HG03442 (cell line): ENCODE measurements around the gene UBQLN4.

ENCODE experiments used
- ATAC-seq: cut with Tn5 transposase; IDR thresholded peaks from one replicate; pipeline ENCODE4 v1.9.1; 2021; ENCODE audit warnings: mild to moderate bottlenecking, moderate library complexity; ENCODE audit not compliant: unreplicated experiment

Gene UBQLN4

GRCh38 chr1:156020293-156021092, 33.1 kb downstream of the UBQLN4 start, which contains the start of gene SSR2:
Gene SSR2, minus strand, starts transcription at chr1:156020951. Its CDS starts 784 bp downstream, at chr1:156020167.
- ATAC-seq, result peak; percentile 85

DNA sequence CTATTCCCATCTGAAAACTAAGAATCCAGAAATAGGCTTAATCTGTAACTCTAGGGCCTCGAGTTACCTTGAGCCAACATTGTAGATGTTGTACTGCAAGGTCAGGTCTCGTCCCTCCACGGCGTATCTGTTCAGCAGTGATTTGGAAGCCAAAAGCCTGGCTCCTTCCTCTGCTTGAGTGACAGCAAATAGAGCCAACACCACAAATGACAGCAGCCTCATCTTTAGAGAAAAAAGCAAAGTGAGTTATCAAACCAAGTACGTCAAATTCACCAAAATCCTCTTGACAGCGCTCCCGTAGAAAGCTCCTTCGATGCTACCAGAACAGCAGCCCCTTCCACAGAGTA, 33.7 kb downstream of the UBQLN4 start:
- no peak for ATAC-seq

DNA sequence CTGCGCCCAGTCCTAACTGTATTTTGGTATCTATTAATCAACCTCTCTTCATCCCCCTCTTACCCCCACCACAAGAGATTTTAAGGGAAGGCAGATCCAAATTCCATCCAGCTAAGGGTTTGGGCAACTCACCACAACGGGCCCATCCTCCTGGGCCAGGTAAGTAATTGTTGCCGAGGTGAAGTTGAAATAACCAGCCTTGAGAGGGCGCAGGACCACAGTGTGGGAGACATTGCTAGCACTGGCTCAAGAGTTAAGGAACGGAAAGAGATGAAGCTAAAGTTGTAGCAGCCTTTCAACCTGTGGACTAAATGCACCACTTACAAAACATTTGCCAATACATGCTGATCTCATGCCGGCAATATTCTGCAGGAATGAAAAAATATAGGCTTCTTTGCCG, 38.8 kb downstream of the UBQLN4 start:
- no peak for ATAC-seq

- ATAC-seq, result no peak
Measured at GRCh38 chr1:156012051-156012817, 41.4 kb downstream of the UBQLN4 start.

DNA sequence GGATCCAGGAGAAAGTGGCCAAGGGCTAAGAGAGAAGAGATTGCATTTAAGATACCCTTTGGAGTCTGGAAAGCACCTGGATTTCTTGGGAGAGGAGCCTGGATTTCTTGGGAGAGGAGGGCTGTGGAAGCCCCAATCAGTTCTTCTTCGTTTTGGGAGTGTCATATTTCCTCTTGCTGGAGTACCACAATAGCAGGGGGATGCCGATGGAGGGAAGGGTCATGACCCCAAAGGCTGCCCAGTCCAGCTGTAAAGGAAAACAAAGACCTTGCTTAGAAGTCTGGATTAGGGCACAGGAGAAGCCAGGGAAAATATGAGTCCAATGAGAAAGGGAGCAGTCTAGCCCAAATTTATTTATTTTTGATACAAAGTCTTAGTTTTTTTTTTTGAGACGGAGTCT, 44.2 kb downstream of the UBQLN4 start:
- ATAC-seq, result no peak

DNA sequence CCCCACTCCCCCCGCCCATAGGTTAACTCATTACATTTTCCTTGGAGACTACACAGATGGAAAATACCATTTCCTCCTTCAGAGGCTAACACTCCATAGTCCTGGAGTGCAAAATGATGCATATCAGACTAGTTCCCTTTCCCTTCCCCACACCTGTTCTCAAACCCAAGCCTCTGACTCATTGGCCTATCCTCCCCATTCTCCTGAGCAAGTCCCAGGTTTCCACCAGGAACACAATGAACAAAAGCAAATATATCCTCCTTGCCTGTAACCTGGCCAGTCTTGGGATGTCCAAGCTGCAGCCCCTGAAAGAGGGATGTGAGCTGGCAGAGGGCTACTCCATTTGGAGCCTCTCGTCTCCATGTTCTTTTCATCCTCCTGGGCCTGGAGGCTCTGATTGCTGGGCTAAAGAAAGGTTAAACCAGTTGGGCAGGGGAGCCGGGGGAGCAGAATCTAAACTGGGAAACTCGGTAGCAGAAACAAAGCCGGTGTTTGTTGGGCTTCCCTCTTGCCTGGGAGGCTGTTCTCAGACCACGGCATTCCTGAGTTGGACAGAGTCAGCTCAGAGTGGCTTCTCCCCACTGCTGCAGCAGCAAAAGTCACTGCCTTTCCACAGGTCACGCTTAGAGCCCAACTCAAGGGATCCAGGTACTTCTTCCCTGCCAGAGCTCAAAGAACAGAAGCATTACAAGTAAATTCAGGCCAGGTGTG, 46.8 kb downstream of the UBQLN4 start:
- ATAC-seq, result no peak

DNA sequence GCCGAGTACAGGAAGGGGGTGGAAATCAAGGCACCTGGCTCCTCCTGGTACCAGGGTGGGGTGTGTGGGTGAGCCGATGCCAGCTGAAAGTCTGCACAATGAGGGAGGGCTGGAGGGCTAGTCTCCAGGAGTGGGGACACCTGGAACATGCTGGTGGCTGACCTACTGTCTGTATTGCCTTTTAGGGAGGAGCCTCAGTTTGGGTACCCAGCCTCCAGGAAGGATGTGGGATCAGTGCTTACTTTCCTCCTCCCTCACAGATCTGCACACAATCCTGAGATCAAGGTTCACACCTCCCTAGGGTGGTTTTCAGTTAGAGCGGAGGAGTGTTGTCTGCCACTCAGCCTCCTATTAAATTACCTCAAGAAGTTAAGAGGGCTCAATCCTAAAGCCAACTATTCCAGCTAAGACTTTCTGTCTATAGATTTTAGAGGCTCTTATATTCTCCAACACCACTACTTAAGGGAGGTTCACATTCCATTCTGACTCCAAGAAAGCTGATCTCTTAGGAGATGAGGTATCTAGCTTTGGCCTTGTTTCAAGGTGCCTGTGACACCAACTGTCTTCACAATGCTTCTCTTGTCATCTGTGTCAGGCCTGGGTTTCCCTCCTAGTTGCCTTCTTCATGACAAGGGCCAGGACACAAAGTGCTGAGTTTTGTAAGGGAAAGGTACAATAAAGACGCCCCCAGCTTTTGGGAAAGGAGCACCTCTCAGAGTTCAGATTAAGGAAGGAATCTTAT, 48.6 kb downstream of the UBQLN4 start:
- no peak for ATAC-seq

DNA sequence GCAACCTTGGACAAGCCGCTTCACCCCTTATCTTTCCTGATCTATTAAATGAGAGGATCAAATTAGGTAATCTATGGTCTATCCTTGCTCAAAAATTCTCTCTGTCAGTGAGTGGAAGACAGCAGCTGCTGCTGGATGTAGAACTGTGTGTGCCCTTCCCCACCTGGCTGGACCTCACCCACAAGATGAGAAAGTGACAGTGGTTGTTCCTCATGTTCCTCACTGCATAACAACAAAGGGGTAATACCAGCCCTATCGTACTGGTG, 49.7 kb downstream of the UBQLN4 start:
- no peak for ATAC-seq

- no peak for ATAC-seq
Measured at GRCh38 chr1:156002188-156002911, 51.2 kb downstream of the UBQLN4 start.

- ATAC-seq, result no peak
Measured at GRCh38 chr1:156001662-156002171, 51.9 kb downstream of the UBQLN4 start.

GRCh38 chr1:156001021-156001661, 52.5 kb downstream of the UBQLN4 start:
- no peak for ATAC-seq

DNA sequence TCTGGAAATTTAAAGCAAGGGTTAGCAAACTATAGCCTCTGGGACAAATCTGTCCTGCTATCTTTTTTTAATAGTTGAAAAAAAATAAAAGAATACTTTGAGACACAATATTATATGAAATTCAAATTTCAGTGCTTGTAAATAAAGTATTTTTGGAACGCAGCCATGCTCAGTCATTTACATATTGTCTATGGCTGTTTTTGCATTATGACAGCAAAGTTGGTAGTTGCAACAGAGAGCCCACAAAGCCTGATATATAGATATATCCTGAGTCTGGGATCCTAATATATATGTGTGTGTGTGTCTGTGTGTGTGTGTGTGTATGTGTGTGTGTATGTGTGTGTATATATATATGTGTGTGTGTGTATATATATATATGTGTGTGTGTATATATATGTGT, 53.6 kb downstream of the UBQLN4 start:
- no peak for ATAC-seq

DNA sequence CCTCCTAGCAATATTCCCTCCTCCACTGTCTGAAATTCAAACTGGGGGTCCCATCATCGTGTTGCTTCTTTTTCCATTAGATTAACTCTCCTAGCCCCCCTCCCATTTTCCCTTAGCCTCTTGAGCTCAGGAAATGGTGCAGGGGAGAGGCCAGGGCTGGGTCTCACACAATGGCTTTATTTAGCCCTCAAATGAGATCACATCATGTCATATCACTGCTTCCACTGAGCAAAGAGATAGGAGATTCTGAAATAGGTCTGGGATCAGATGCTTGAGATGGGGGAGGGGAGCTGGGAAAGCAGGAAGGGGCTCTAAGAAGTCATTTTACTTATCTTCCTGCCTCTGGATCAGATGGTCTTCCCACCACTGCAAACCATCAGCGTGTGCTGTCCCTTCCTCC, 57.4 kb downstream of the UBQLN4 start:
- no peak for ATAC-seq

DNA sequence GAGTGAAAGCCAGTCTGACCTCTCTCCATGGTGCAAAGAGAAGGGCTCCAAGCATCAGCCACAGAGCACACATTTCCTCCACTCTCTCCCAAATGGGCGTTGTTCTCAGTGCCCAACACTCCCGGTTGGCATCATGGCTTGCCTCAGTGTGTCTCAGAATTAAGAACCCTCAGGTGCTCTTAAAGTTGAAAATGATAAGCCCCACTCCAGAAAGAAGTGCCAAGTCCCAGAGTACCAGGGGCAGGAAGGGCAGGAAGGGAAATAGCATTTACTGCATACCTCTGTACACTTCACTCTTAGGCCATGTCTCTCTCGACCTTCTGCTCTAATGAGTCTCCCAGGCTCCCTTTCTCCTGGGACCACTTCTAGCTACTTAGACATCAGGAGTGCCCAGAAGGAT, 60.0 kb downstream of the UBQLN4 start:
- ATAC-seq, result no peak

- no peak for ATAC-seq
Measured at GRCh38 chr1:155990005-155990739, 63.4 kb downstream of the UBQLN4 start.

GRCh38 chr1:155989242-155990004, 64.2 kb downstream of the UBQLN4 start:
- ATAC-seq, result peak; percentile 47
